Common myeloid progenitor, CD34-positive (primary cell): ENCODE measurements around the gene MUC20. TPM values are rescaled to one million over a fixed set of nuclear protein-coding genes. Genes with fewer than 3 reads are reported as not detected.
"Not testable (repeated sequence)": the region's sequence is repeated elsewhere in the genome, so short reads cannot be mapped to it uniquely, and the experiment has no call there.

Experiments used
- CTCF ChIA-PET: fragments of 350-600 bp; sonication (Branson Sonifier 250); formaldehyde crosslinking; loops from one replicate; lab custom pipeline; 2021; ENCODE audit warnings: antibody characterized with exemption; lab: Charles Lee
- POLR2A ChIA-PET: fragments of 350-600 bp; sonication (Branson Sonifier 250); formaldehyde crosslinking; loops from one replicate; lab custom pipeline; 2021; ENCODE audit warnings: antibody characterized with exemption; lab: Charles Lee
- DNase-seq, 3 donors: peaks; one replicate each; pipeline versions ENCODE4 v3.0.0 to v3.0.0-alpha.2; 2013
- H3K27ac ChIP-seq, 2 experiments: 1 replicate in 1 of 2; 2 replicates in 1 of 2; pipeline ENCODE4 v1.7.0; 2013; ENCODE audit warnings: inconsistent platforms in 2 of 2, low read length in 2 of 2, mild to moderate bottlenecking in 2 of 2, low read depth in 1 of 2, moderate library complexity in 1 of 2; ENCODE audit not compliant: severe bottlenecking in 2 of 2, insufficient read depth in 1 of 2, poor library complexity in 1 of 2
- H3K27me3 ChIP-seq, 5 experiments: replicated peaks in 2 of 5; 1 replicate in 3 of 5; 2 replicates in 2 of 5; pipeline versions ENCODE4 v1.6.1 to v1.7.0; 2013; ENCODE audit warnings: low read length in 4 of 5, mild to moderate bottlenecking in 2 of 5, moderate library complexity in 2 of 5, inconsistent platforms in 1 of 5; ENCODE audit not compliant: insufficient read depth in 5 of 5, control insufficient read depth in 4 of 5
- H3K36me3 ChIP-seq, 4 experiments: 1 replicate in 2 of 4; 2 replicates in 2 of 4; pipeline versions ENCODE4 v1.6.1 to v1.7.0; 2013; ENCODE audit warnings: low read length in 3 of 4, control low read depth in 1 of 4, mild to moderate bottlenecking in 1 of 4; ENCODE audit not compliant: control insufficient read depth in 4 of 4, insufficient read depth in 4 of 4
- H3K4me1 ChIP-seq, 4 experiments: 1 replicate in 3 of 4; 2 replicates in 1 of 4; pipeline versions ENCODE4 v1.6.1 to v1.7.1; 2013; ENCODE audit warnings: low read length in 3 of 4, mild to moderate bottlenecking in 3 of 4, control low read depth in 1 of 4, inconsistent platforms in 1 of 4, moderate library complexity in 1 of 4; ENCODE audit not compliant: control insufficient read depth in 4 of 4, insufficient read depth in 4 of 4; ENCODE audit errors: control extremely low read depth in 1 of 4
- H3K4me3 ChIP-seq, 7 experiments: 1 replicate in 4 of 7; 2 replicates in 3 of 7; pipeline versions ENCODE4 v1.5.1 to v1.7.0; 2013; ENCODE audit warnings: mild to moderate bottlenecking in 7 of 7, low read length in 6 of 7, moderate library complexity in 6 of 7, inconsistent platforms in 2 of 7, low read depth in 2 of 7, control low read depth in 1 of 7; ENCODE audit not compliant: insufficient read depth in 4 of 7, control insufficient read depth in 1 of 7; ENCODE audit errors: extremely low read depth in 1 of 7
- H3K9me3 ChIP-seq, 5 experiments: 1 replicate in 4 of 5; 2 replicates in 1 of 5; pipeline versions ENCODE4 v1.6.1 to v1.7.1; 2013; ENCODE audit warnings: low read length in 4 of 5, mild to moderate bottlenecking in 2 of 5, inconsistent platforms in 1 of 5, low read depth in 1 of 5, moderate library complexity in 1 of 5; ENCODE audit not compliant: control insufficient read depth in 4 of 5, insufficient read depth in 2 of 5; ENCODE audit errors: control extremely low read depth in 1 of 5
- WGBS: methylation state at CpG from one replicate; pipeline ENCODE4 v1.1.5; 2013; ENCODE audit not compliant: insufficient coverage; 5-methylcytosine and 5-hydroxymethylcytosine counted together
- polyA plus RNA-seq: library from polyadenylated mRNA; unstranded; fragments of 120-200 nt; gene quantifications from one replicate; pipeline ENCODE4 v1.2.1, GENCODE V29; 2013

Gene MUC20, protein sequence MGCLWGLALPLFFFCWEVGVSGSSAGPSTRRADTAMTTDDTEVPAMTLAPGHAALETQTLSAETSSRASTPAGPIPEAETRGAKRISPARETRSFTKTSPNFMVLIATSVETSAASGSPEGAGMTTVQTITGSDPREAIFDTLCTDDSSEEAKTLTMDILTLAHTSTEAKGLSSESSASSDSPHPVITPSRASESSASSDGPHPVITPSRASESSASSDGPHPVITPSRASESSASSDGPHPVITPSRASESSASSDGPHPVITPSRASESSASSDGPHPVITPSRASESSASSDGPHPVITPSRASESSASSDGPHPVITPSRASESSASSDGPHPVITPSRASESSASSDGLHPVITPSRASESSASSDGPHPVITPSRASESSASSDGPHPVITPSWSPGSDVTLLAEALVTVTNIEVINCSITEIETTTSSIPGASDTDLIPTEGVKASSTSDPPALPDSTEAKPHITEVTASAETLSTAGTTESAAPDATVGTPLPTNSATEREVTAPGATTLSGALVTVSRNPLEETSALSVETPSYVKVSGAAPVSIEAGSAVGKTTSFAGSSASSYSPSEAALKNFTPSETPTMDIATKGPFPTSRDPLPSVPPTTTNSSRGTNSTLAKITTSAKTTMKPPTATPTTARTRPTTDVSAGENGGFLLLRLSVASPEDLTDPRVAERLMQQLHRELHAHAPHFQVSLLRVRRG
- polyA plus RNA-seq: 4.6 TPM

DNA sequence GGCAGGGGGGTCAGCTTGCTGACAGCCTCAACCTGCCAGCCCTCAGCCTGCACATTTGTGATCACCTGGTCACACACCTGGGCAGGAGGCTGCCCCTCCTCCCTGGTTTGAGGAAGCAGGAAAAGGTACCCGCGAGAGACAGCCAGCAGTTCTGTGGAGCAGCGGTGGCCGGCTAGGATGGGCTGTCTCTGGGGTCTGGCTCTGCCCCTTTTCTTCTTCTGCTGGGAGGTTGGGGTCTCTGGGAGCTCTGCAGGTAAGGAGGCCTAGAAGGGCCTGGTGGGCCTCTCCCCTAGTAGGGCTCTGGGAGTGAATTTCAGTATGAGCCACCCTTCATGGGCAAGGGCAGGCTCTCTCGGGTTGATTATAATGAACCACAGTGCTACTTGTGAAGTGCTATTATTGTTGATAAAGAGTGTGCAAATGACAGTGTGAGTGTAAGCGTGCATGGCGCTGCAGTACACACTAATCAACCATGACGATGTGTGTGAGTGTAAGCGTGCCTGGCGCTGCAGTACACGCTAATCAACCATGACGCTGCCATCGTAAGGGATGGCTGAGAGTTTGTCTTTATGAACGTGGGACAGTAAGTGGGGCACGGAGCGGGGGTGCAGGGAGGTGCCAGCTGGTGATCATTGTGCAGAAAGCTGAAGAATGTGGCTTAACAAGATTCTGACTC, at the start of gene MUC20:
Gene MUC20, plus strand, starts transcription at position 148 of the 676 bp plus-strand sequence. Its CDS starts 30 bp downstream, at position 178.
- WGBS: 81% methylated on average over 4 of the region's 16 CpGs
- H3K4me3 ChIP-seq, H3K9me3 ChIP-seq, H3K27ac ChIP-seq, H3K36me3 ChIP-seq, H3K27me3 ChIP-seq, POLR2A ChIA-PET, H3K4me1 ChIP-seq, DNase-seq: not testable (repeated sequence)
- CTCF ChIA-PET: interaction anchor here (1.7 kb wide), 1 partner anchor 9 kb away, joined by 3 read pairs; no protein-coding TSS in a partner anchor

DNA sequence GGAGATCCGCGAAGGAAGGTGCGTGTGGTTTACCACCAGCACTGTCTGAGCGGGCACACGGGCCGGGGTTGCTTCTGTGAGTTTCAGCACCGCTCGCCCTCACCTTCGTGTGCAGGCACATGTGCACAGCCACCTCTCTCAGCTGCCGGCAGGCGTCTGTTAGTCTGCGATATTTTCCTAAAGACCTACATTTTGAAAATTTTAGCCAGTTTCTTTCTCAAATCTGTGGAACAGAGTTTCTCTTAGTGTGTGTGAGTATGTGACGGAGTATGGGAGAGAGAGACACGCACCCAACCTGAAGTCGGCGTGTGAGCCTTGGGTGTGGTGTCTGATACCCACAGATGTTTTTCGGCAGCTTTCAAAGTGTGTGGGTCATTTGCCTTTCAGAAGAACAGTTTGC, 49.5 kb upstream of the MUC20 start:
- H3K4me1 ChIP-seq, H3K27ac ChIP-seq, H3K9me3 ChIP-seq, CTCF ChIA-PET, H3K4me3 ChIP-seq, H3K27me3 ChIP-seq, POLR2A ChIA-PET, DNase-seq: not testable (repeated sequence)
- H3K36me3 ChIP-seq: peaks cover 2 to 25% (median 15%) of the 10 kb centered on the region in 4 experiments
- WGBS: no CpG with 5 or more reads among the region's 17 CpGs

DNA sequence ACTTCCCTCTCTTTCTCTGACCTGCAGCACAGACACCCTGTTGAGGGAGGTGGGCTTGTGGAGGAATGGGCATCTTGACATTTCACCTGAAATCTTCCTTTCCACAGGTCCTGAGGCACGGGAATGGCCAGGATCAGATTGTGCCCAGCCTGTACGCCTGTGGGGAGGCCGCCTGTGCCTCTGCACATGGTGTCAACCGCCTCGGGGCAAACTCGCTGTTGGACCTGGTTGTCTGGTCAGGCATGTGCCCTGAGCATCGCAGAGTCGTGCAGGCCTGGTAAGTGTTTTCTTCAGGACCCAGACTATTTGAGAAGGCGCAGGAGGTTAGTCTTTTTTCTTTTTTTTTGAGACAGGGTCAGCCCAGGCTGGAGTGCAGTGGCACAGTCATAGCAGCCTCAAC, 47.1 kb upstream of the MUC20 start:
- H3K4me3 ChIP-seq, DNase-seq, H3K4me1 ChIP-seq, POLR2A ChIA-PET, H3K9me3 ChIP-seq, CTCF ChIA-PET, H3K27ac ChIP-seq, H3K27me3 ChIP-seq: not testable (repeated sequence)
- peaks cover 4 to 34% (median 19%) of the 10 kb centered on the region in 4 experiments for H3K36me3 ChIP-seq
- 100% methylated on average over 2 of the region's 9 CpGs for WGBS

DNA sequence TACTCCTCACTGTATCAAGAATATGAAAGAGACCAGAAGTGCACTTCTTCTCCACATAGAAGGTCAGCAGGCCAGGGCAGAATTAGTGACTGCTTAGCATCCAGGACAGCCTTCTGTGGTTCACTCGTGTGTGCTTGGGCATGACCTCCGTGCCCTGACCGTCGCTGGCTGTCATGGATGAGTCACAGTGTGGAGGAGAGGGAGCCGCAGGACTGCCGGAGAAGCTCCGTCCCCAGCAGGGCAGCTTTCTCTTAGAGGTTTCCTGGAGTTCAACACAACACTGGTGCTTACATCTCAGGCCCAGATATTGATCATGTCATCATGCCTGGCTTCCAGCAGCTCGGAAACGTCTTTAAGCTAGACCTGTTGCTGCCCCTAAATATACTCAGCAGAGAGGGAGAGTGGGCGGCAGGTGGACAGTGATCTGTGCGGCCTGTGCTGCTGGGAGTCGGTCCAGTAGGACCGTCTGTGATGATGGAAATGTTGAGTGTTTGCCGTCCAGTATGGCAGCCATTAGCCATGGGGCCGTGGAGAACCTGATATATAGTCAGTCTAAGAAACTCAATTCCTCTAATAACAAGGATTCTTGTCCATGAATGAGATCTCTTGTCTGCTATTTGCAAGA, 42.3 kb upstream of the MUC20 start:
- H3K27me3 ChIP-seq, POLR2A ChIA-PET, H3K4me1 ChIP-seq, CTCF ChIA-PET, DNase-seq, H3K9me3 ChIP-seq, H3K27ac ChIP-seq, H3K4me3 ChIP-seq: not testable (repeated sequence)
- 97% methylated on average over 11 of the region's 15 CpGs for WGBS
- H3K36me3 ChIP-seq: peaks cover 7 to 35% (median 19%) of the 10 kb centered on the region in 4 experiments

DNA sequence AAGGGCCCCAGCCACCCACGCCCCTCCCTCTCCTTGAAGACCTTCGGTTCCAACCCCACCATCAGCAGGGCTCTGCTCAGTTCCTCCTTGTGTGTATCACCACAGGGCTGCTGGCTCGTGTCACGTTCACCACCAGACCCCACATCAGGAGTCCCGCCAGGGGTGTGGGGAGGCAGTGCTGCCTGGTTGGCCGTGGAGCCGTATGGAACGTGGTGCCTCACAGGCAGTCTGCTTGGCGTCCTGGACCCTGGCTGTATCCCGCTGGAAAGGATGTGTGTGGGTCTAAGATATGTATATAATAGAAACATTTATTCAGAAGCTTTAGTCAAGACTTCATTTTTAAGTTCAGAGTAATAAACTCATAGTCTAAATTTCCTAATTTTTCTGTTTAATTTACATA, 40.1 kb upstream of the MUC20 start:
- DNase-seq, H3K27ac ChIP-seq, POLR2A ChIA-PET, H3K4me1 ChIP-seq, H3K9me3 ChIP-seq, H3K4me3 ChIP-seq, CTCF ChIA-PET, H3K27me3 ChIP-seq: not testable (repeated sequence)
- peaks cover 9 to 27% (median 22%) of the 10 kb centered on the region in 4 experiments for H3K36me3 ChIP-seq
- no CpG with 5 or more reads among the region's 10 CpGs for WGBS

DNA sequence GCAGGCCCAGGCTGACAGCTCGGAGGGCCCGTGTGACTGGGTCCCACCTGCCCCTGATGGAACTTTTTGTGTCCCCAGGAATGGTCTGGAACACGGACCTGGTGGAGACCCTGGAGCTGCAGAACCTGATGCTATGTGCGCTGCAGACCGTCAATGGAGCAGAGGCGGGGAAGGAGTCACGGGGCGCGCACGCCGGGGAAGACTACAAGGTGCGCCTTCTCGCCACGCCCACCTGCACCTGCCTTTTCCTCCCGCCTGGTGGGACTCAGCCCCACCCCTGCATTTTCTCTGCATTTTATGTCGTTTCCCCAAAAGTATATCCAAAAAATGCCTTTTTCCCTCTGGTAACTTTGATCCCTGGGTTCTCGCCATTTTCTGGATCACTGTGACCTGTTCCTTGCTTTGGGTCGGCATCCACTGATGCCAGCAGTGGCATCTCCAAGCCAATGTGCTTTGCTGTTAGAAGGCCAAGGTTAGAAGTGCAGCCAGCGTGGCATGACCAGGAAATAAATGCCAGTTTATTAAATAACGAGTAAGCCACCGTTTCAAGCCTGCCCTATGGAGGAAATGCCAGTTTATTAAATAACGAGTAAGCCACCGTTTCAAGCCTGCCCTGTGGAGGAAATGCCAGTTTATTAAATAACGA, 39.2 kb upstream of the MUC20 start:
- H3K4me1 ChIP-seq, H3K9me3 ChIP-seq, DNase-seq, POLR2A ChIA-PET, H3K4me3 ChIP-seq, H3K27ac ChIP-seq, CTCF ChIA-PET, H3K27me3 ChIP-seq: not testable (repeated sequence)
- WGBS: no CpG with 5 or more reads among the region's 24 CpGs
- peaks cover 12 to 30% (median 27%) of the 10 kb centered on the region in 4 experiments for H3K36me3 ChIP-seq
